T-cell (primary cell): ENCODE results near the gene FLNB. TPM values are rescaled to one million over a fixed set of nuclear protein-coding genes. Genes with fewer than 3 reads are reported as not detected.

Experiments used
- ATAC-seq, 4 experiments: fragments of 200-7000 bp in 3 of 4; fragments of 150-1000 bp in 1 of 4; cut with Tn5 transposase; replicated peaks in 1 of 4; 1 replicate in 3 of 4; 2 replicates in 1 of 4; pipeline ENCODE4 v1.10.0; 2021; ENCODE audit warnings: moderate library complexity in 3 of 4, mild to moderate bottlenecking in 2 of 4, moderate number of reproducible peaks in 1 of 4
- CTCF ChIA-PET, 2 donors: fragments of 300-600 bp; sonication (Branson Sonifier 250); formaldehyde crosslinking; loops; one replicate each; lab custom pipeline; 2022; ENCODE audit warnings: antibody characterized with exemption in 2 of 2; lab: Charles Lee
- POLR2A ChIA-PET, 2 donors: fragments of 300-600 bp; sonication (Branson Sonifier 250); formaldehyde crosslinking; loops; one replicate each; lab custom pipeline; 2022; ENCODE audit warnings: antibody characterized with exemption in 2 of 2; lab: Charles Lee
- DNase-seq, 35 experiments: peaks; one replicate each; pipeline versions ENCODE4 v3.0.0 to v3.0.0-alpha.2; 2013 to 2023
- H3K27ac ChIP-seq: one replicate; pipeline ENCODE4 v1.5.1; 2013; ENCODE audit warnings: low read length
- H3K27me3 ChIP-seq, 2 experiments: replicated peaks in 1 of 2; 1 replicate in 1 of 2; 2 replicates in 1 of 2; pipeline versions ENCODE4 v1.6.1 to v1.7.0; 2013; ENCODE audit warnings: low read length in 1 of 2, mixed read lengths in 1 of 2; ENCODE audit not compliant: control insufficient read depth in 2 of 2, insufficient read depth in 2 of 2; ENCODE audit errors: extremely low read depth in 1 of 2
- H3K36me3 ChIP-seq, 2 donors: 1 replicate in 1 of 2; 2 replicates in 1 of 2; pipeline versions ENCODE4 v1.6.1 to v1.7.0; 2013; ENCODE audit warnings: low read length in 1 of 2; ENCODE audit not compliant: control insufficient read depth in 2 of 2, insufficient read depth in 1 of 2; ENCODE audit errors: extremely low read depth in 1 of 2
- H3K4me1 ChIP-seq, 2 experiments: 1 replicate in 1 of 2; 2 replicates in 1 of 2; pipeline versions ENCODE4 v1.6.1 to v1.7.0; 2013; ENCODE audit warnings: low read length in 2 of 2, mixed read lengths in 1 of 2; ENCODE audit not compliant: insufficient read depth in 2 of 2, control insufficient read depth in 1 of 2; ENCODE audit errors: extremely low read depth in 1 of 2
- H3K4me3 ChIP-seq, 2 donors: 1 replicate in 1 of 2; 2 replicates in 1 of 2; pipeline versions ENCODE4 v1.5.1 to v1.7.0; 2013; ENCODE audit warnings: mild to moderate bottlenecking in 2 of 2, low read length in 1 of 2, moderate library complexity in 1 of 2; ENCODE audit not compliant: control insufficient read depth in 1 of 2; ENCODE audit errors: extremely low read depth in 1 of 2
- H3K9me3 ChIP-seq: 2 replicates; pipeline ENCODE4 v1.7.0; 2013
- H3K27ac Mint-ChIP-seq, 2 donors: one replicate each; pipeline ENCODE4 v1.8.0; 2020 to 2021; ENCODE audit warnings: mild to moderate bottlenecking in 2 of 2, mixed read lengths in 2 of 2
- H3K27me3 Mint-ChIP-seq, 2 donors: one replicate each; pipeline ENCODE4 v1.8.0; 2021 to 2022; ENCODE audit warnings: mixed read lengths in 2 of 2
- H3K36me3 Mint-ChIP-seq: one replicate; pipeline ENCODE4 v1.8.0; 2021; ENCODE audit warnings: mixed read lengths
- H3K4me1 Mint-ChIP-seq, 3 donors: one replicate each; pipeline ENCODE4 v1.8.0; 2020 to 2022; ENCODE audit warnings: mixed read lengths in 3 of 3, mild to moderate bottlenecking in 1 of 3
- H3K4me3 Mint-ChIP-seq, 3 donors: one replicate each; pipeline ENCODE4 v1.8.0; 2020 to 2022; ENCODE audit warnings: mild to moderate bottlenecking in 3 of 3, mixed read lengths in 3 of 3, moderate library complexity in 3 of 3
- H3K9me3 Mint-ChIP-seq, 3 donors: one replicate each; pipeline ENCODE4 v1.8.0; 2020 to 2022; ENCODE audit warnings: mixed read lengths in 3 of 3
- WGBS: methylation state at CpG from one replicate; pipeline ENCODE4 v1.1.5; 2013; ENCODE audit warnings: missing lambda C conversion rate; ENCODE audit not compliant: insufficient coverage; 5-methylcytosine and 5-hydroxymethylcytosine counted together
- total RNA-seq, 35 experiments: library from RNA in 6 of 35; stranded (reverse) in 6 of 35; fragments of 120-200 nt in 1 of 35; gene quantifications; one replicate each; pipeline versions ENCODE4 v1.2.1 to v1.2.4 and lab custom pipeline; 2013 to 2026

The FLNB gene
- total RNA-seq, 5 donors from 2014 or later (not counting 1 experiment from before 2014, with no cell fraction given), result 37.0 to 79.7 (median 39.4) TPM

DNA sequence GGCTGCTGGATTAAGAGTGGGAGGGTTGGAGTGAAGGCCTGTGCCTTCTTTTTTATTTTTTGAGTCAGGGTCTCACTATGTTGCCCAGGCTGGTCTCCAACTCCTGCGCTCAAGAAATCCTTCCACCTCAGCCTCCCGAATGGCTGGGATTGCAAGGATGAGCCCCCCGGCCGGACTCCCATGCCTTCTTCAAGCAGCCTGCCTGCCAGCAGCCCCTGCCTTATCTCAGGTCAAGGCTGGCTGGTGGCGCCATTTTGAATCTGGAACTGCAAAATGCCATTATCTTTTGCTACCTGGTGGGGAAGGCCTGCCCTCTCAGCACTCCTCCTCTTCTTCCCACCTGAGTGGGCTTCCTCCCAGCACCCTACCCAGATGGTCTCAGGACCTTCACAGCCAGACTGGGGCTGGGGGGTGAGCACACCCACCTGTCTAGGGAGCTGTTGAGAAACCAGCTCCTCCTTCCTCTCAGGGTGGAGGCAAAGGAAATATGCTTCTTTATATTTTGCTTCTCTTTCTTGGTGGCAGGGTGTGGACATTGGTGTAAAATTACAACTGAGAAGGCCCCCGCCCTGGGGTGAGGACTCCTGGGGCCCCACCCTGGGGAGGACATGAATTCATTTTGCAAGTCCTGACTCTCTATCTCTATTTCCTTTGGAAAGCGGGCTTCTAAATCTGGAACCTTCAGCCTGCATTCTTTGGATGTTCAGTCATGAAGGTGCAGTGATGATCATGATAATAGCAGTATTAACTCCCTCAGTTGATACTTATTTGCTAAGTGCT is 7.7 kb upstream of the FLNB start:
- Histone ChIP-seq H3K4me1 (peaks cover 2 to 8% of the 10 kb centered on the region in 2 experiments), H3K36me3 (no peaks in the 10 kb centered on the region), H3K27ac (no peak overlapping the region), H3K9me3 (no peaks in the 10 kb centered on the region), H3K27me3 (no peaks in the 10 kb centered on the region), H3K4me3 (no peak overlapping the region)
- WGBS, result 93% methylated on average over 4 of the region's 7 CpGs
- Mint-ChIP-seq H3K36me3 (no peaks in the 10 kb centered on the region), H3K4me3 (no peak overlapping the region), H3K9me3 (no peaks in the 10 kb centered on the region), H3K27ac (no peak overlapping the region), H3K27me3 (no peaks in the 10 kb centered on the region), H3K4me1 (peaks cover 12 to 20% (median 16%) of the 10 kb centered on the region in 3 donors)
- no peak for DNase-seq
- POLR2A ChIA-PET, result no interaction called here
- CTCF ChIA-PET, result no interaction called here
- ATAC-seq, result no peak

GRCh38 chr3:58001086-58001467 is 7.1 kb upstream of the FLNB start:
- Histone ChIP-seq H3K27me3 (no peaks in the 10 kb centered on the region), H3K9me3 (no peaks in the 10 kb centered on the region), H3K4me3 (no peak overlapping the region), H3K4me1 (peaks cover 2 to 8% of the 10 kb centered on the region in 2 experiments), H3K36me3 (no peaks in the 10 kb centered on the region), H3K27ac (no peak overlapping the region)
- no peaks in the 10 kb centered on the region for H3K27me3 Mint-ChIP-seq
- no peak for DNase-seq
- no peak for ATAC-seq
- no peak overlapping the region for H3K27ac Mint-ChIP-seq
- H3K4me1 Mint-ChIP-seq, result peaks cover 12 to 20% (median 16%) of the 10 kb centered on the region in 3 donors
- WGBS, result 100% methylated on average over 1 of the region's 3 CpGs
- no peaks in the 10 kb centered on the region for H3K9me3 Mint-ChIP-seq
- no peaks in the 10 kb centered on the region for H3K36me3 Mint-ChIP-seq
- ChIA-PET CTCF (no interaction called here), POLR2A (no interaction called here)
- no peak overlapping the region for H3K4me3 Mint-ChIP-seq

GRCh38 chr3:58001979-58002378 is 6.2 kb upstream of the FLNB start:
- H3K4me1 Mint-ChIP-seq, result peaks cover 12 to 20% (median 16%) of the 10 kb centered on the region in 3 donors
- no peak overlapping the region for H3K4me3 Mint-ChIP-seq
- no peak overlapping the region for H3K27ac ChIP-seq
- no peaks in the 10 kb centered on the region for H3K36me3 ChIP-seq
- H3K9me3 ChIP-seq, result no peaks in the 10 kb centered on the region
- H3K4me1 ChIP-seq, result peaks cover 2 to 8% of the 10 kb centered on the region in 2 experiments
- 87% methylated on average over 5 of the region's 7 CpGs for WGBS
- no peak overlapping the region for H3K27ac Mint-ChIP-seq
- CTCF ChIA-PET, result no interaction called here
- no peak for ATAC-seq
- POLR2A ChIA-PET, result no interaction called here
- H3K9me3 Mint-ChIP-seq, result no peaks in the 10 kb centered on the region
- H3K4me3 ChIP-seq, result no peak overlapping the region
- no peaks in the 10 kb centered on the region for H3K36me3 Mint-ChIP-seq
- no peaks in the 10 kb centered on the region for H3K27me3 Mint-ChIP-seq
- no peak for DNase-seq
- no peaks in the 10 kb centered on the region for H3K27me3 ChIP-seq

- no peak overlapping the region for H3K4me3 ChIP-seq
- no peak overlapping the region for H3K27ac ChIP-seq
- ATAC-seq (no peak), DNase-seq (no peak)
- H3K4me1 Mint-ChIP-seq, result peaks cover 11 to 20% (median 14%) of the 10 kb centered on the region in 3 donors
- H3K9me3 ChIP-seq, result no peaks in the 10 kb centered on the region
- H3K27me3 Mint-ChIP-seq, result no peaks in the 10 kb centered on the region
- ChIA-PET POLR2A (no interaction called here), CTCF (interaction anchor here in 1 of 2 donors (0.6 kb wide), 1 partner anchor 155 kb away, joined by 3 read pairs; no protein-coding TSS in a partner anchor)
- WGBS, result 75% methylated on average over 3 of the region's 5 CpGs
- no peak overlapping the region for H3K4me3 Mint-ChIP-seq
- peaks cover 2 to 13% of the 10 kb centered on the region in 2 experiments for H3K4me1 ChIP-seq
- H3K27ac Mint-ChIP-seq, result no peak overlapping the region
- no peaks in the 10 kb centered on the region for H3K36me3 ChIP-seq
- H3K9me3 Mint-ChIP-seq, result no peaks in the 10 kb centered on the region
- no peaks in the 10 kb centered on the region for H3K36me3 Mint-ChIP-seq
- H3K27me3 ChIP-seq, result no peaks in the 10 kb centered on the region
Observed at GRCh38 chr3:58003093-58003492, 5.1 kb upstream of the FLNB start.

- peaks cover 0 to 3% of the 10 kb centered on the region in 2 experiments for H3K27me3 ChIP-seq
- no peak overlapping the region for H3K4me3 ChIP-seq
- H3K9me3 ChIP-seq, result no peaks in the 10 kb centered on the region
- no peak for ATAC-seq
- Mint-ChIP-seq H3K27me3 (no peaks in the 10 kb centered on the region), H3K9me3 (no peaks in the 10 kb centered on the region), H3K36me3 (no peaks in the 10 kb centered on the region), H3K27ac (no peak overlapping the region), H3K4me3 (no peak overlapping the region), H3K4me1 (peaks cover 9 to 12% (median 9%) of the 10 kb centered on the region in 3 donors)
- CTCF ChIA-PET, result no interaction called here
- no peak overlapping the region for H3K27ac ChIP-seq
- no CpG with 5 or more reads among the region's 6 CpGs for WGBS
- peaks cover 0 to 21% of the 10 kb centered on the region in 2 experiments for H3K4me1 ChIP-seq
- DNase-seq, result no peak
- POLR2A ChIA-PET, result no interaction called here
- no peaks in the 10 kb centered on the region for H3K36me3 ChIP-seq
Observed at GRCh38 chr3:58004973-58005372, 3.2 kb upstream of the FLNB start.

DNA sequence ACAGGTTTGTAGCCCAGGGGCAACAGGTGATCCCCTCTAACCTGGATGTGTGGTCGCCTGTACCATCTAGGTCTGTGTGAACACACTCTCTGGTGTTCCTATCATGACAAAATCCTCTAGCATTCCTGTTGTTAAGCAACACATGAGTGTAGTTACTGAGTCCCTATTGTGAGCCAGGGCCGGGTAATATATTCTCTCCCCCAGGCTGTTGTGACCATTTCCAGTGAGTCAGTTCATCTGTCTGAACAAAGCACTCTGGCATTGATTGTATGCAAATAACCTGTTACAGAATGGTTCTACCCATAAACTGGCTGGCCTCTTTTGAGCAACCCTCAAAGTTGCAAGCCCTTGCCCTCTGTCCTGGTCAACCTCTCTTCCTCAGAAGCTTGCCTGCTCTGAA is 2.6 kb upstream of the FLNB start:
- no peaks in the 10 kb centered on the region for H3K36me3 ChIP-seq
- no peak overlapping the region for H3K4me3 ChIP-seq
- ChIA-PET POLR2A (interaction anchor here in 1 of 2 donors (0.6 kb wide), 1 partner anchor 1474 kb away, joined by 4 read pairs; no protein-coding TSS in a partner anchor), CTCF (no interaction called here)
- no peak overlapping the region for H3K27ac ChIP-seq
- H3K27me3 Mint-ChIP-seq, result no peaks in the 10 kb centered on the region
- peaks cover 16 to 19% (median 16%) of the 10 kb centered on the region in 3 donors for H3K4me1 Mint-ChIP-seq
- no peaks in the 10 kb centered on the region for H3K9me3 ChIP-seq
- 88% methylated on average over 1 of the region's 2 CpGs for WGBS
- DNase-seq (no peak), ATAC-seq (no peak)
- H3K27ac Mint-ChIP-seq, result no peak overlapping the region
- H3K9me3 Mint-ChIP-seq, result no peaks in the 10 kb centered on the region
- peaks cover 7 to 28% of the 10 kb centered on the region in 2 experiments for H3K4me1 ChIP-seq
- no peak overlapping the region for H3K4me3 Mint-ChIP-seq
- H3K36me3 Mint-ChIP-seq, result no peaks in the 10 kb centered on the region
- H3K27me3 ChIP-seq, result peaks cover 0 to 3% of the 10 kb centered on the region in 2 experiments
